ENCODE data around the gene CNGA3. TPM values are rescaled to one million over a fixed set of nuclear protein-coding genes. Genes with fewer than 3 reads are reported as not detected.

CNGA3 gene
- total and polyA plus RNA-seq, 2 of the 8 experiments (the other 6 are each of a cell fraction or from before 2014, with no cell fraction given), result 0.02 TPM; not detected in 1

DNA sequence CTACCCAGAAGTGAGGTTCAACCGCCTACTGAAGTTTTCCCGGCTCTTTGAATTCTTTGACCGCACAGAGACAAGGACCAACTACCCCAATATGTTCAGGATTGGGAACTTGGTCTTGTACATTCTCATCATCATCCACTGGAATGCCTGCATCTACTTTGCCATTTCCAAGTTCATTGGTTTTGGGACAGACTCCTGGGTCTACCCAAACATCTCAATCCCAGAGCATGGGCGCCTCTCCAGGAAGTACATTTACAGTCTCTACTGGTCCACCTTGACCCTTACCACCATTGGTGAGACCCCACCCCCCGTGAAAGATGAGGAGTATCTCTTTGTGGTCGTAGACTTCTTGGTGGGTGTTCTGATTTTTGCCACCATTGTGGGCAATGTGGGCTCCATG, 49.7 kb downstream of the CNGA3 start:
- Histone ChIP-seq H2BK120ac (replicated peaks; ENCODE audit: low read depth, low read length) (no peak overlapping the region), H2BK20ac (ENCODE audit: low read length) (no peak overlapping the region), H2AK5ac (ENCODE audit: low read depth, low read length) (0 out of 2 replicates have a peak overlapping the region, but pooled peaks have one; percentile 3), H3K23me2 (ENCODE audit: low read depth, low read length) (no peaks in the 10 kb centered on the region), H3K36me3 (ENCODE audit: control insufficient read depth in 2 of 4, insufficient read depth in 4 of 4, low read length in 3 of 4) (no peaks in the 10 kb centered on the region), H3K4me3 (ENCODE audit: extremely low read depth in 1 of 4, insufficient read depth in 2 of 4, low read depth in 3 of 4, low read length in 4 of 4) (no peak overlapping the region), H3K4me2 (ENCODE audit: insufficient read depth in 1 of 2, low read depth in 2 of 2, low read length in 2 of 2) (no peak overlapping the region), H2BK15ac (ENCODE audit: low read length) (no peak overlapping the region), H3K79me2 (ENCODE audit: control insufficient read depth in 1 of 2, insufficient read depth in 2 of 2, low read length in 2 of 2) (no peaks in the 10 kb centered on the region), H4K8ac (ENCODE audit: extremely low read depth, insufficient read depth, low read length) (no peak overlapping the region), H3K27me3 (replicated peaks in 1 of 4; ENCODE audit: control insufficient read depth in 3 of 4, extremely low read depth in 1 of 4, insufficient read depth in 3 of 4, low read length in 3 of 4) (peaks cover 0 to 2% (median 0%) of the 10 kb centered on the region in 4 experiments; a peak in 2 of 7 replicates), H3K23ac (ENCODE audit: insufficient read length) (no peak overlapping the region), H3K4me1 (replicated peaks in 1 of 4; ENCODE audit: control insufficient read depth in 3 of 4, insufficient read depth in 4 of 4, low read length in 3 of 4) (peaks cover 0 to 4% (median 0%) of the 10 kb centered on the region in 4 experiments; a peak in 2 of 7 replicates), H3K14ac (ENCODE audit: insufficient read length) (no peak overlapping the region), H3K79me1 (ENCODE audit: low read depth, low read length) (no peaks in the 10 kb centered on the region), H3K27ac (ENCODE audit: low read depth, low read length) (no peak overlapping the region), H4K5ac (ENCODE audit: insufficient read length, low read depth, low read length) (no peak overlapping the region), H3K9ac (replicated peaks in 1 of 4; ENCODE audit: extremely low read depth in 1 of 4, low read depth in 3 of 4, low read length in 3 of 4) (no peak overlapping the region), H3K9me3 (ENCODE audit: insufficient read depth in 2 of 2, low read depth in 1 of 2, low read length in 1 of 2) (no peaks in the 10 kb centered on the region; a peak in 1 of 4 replicates), H2BK12ac (ENCODE audit: low read depth, low read length) (no peak overlapping the region; the same call in 1 of the 2 replicates), H3K4ac (replicated peaks; ENCODE audit: insufficient read length, low read depth, low read length) (no peak overlapping the region), H3K18ac (ENCODE audit: extremely low read depth, low read length) (no peak overlapping the region), H2BK5ac (ENCODE audit: low read depth, low read length) (no peak overlapping the region), H2AFZ (ENCODE audit: low read length) (no peak overlapping the region), H3K56ac (replicated peaks; ENCODE audit: insufficient read length, low read depth, low read length) (no peak overlapping the region), H4K91ac (replicated peaks; ENCODE audit: insufficient read length, low read length) (no peak overlapping the region), H4K20me1 (replicated peaks in 1 of 2; ENCODE audit: control insufficient read depth in 1 of 2, insufficient read depth in 2 of 2, low read length in 2 of 2) (no peaks in the 10 kb centered on the region)
- DNase-seq (ENCODE audit: low read depth in 1 of 2, low spot score in 2 of 2) (no peak), FAIRE-seq (no peak)
- POLR2A ChIA-PET (ENCODE audit: partially characterized antibody), result no interaction called here
- CTCF ChIA-PET (ENCODE audit: partially characterized antibody), result no interaction called here
- TF ChIP-seq SIX5 (IDR thresholded peaks at IDR 0.05; ENCODE audit: low read depth, low read length), result no peak
- no peak for TF ChIP-seq EP300 (IDR thresholded peaks at IDR 0.05; ENCODE audit: borderline replicate concordance in 1 of 2, low read depth in 2 of 2, low read length in 2 of 2)
- TF ChIP-seq KDM4A (IDR thresholded peaks at IDR 0.05; ENCODE audit: low read depth, low read length, severe bottlenecking), result no peak
- TF ChIP-seq RNF2 (IDR thresholded peaks at IDR 0.05; ENCODE audit: borderline replicate concordance, low read depth, low read length, missing control alignments, poor library complexity, severe bottlenecking), result no peak
- no peak for TF ChIP-seq TCF12 (IDR thresholded peaks at IDR 0.05; ENCODE audit: low read depth, low read length)
- no peak for TF ChIP-seq SRF (IDR thresholded peaks at IDR 0.05; ENCODE audit: low read depth, low read length)
- TF ChIP-seq, protein P1, sequence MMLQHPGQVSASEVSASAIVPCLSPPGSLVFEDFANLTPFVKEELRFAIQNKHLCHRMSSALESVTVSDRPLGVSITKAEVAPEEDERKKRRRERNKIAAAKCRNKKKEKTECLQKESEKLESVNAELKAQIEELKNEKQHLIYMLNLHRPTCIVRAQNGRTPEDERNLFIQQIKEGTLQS (IDR thresholded peaks at IDR 0.05; ENCODE audit: insufficient read depth, low read depth, low read length), result no peak
- no peak for TF ChIP-seq SIRT6 (IDR thresholded peaks at IDR 0.05; ENCODE audit: low read length)
- WGBS, 2 experiments (ENCODE audit: extremely low coverage in 1 of 2, insufficient coverage in 1 of 2, insufficient read length in 1 of 2, insufficient replicate concordance in 2 of 2, low coverage in 1 of 2, low lambda C conversion rate in 2 of 2, missing lambda C conversion rate in 1 of 2), result 90% methylated on average over 6 of the region's 6 CpGs; no CpG with 5 or more reads in 1 of the 2 experiments
